IPS DF 19.7 (cell line): Measurements from ENCODE around the gene RALY.
"Not testable (repeated sequence)": the region's sequence is repeated elsewhere in the genome, so short reads cannot be mapped to it uniquely, and the experiment has no call there.

Source experiments
- DNase-seq: peaks from one replicate; pipeline ENCODE4 v3.0.0-alpha.2; 2013; ENCODE audit warnings: low read depth, low spot score

RALY gene

GRCh38 chr20:34105978-34106675, 112.4 kb downstream of the RALY start:
- no peak for DNase-seq

DNA sequence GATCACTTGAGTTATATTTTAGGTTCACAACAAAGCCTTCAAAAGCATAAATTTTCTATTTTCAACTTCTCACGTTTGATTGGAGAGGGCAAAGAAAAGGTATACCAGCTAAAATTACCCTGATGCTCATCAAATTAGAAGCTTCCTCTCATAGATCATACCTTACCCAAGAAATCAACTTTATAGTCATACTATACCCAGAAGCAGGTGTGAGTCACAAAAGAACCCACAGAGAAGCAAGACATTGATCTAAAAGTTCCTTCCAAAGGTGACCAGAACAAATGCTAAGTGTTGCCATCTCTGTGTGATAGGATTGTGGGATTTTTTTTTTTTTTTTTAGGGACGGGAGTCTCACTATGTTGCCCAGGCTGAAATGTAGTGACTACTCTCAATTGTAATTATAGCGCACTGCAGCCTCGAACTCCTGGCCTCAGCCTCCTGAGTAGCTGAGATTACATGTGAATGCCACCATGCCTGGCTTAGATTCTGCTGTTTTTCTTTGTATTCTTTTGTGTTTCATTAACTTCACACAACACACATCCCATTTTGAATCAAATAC, 115.0 kb downstream of the RALY start:
- DNase-seq: no peak

DNA sequence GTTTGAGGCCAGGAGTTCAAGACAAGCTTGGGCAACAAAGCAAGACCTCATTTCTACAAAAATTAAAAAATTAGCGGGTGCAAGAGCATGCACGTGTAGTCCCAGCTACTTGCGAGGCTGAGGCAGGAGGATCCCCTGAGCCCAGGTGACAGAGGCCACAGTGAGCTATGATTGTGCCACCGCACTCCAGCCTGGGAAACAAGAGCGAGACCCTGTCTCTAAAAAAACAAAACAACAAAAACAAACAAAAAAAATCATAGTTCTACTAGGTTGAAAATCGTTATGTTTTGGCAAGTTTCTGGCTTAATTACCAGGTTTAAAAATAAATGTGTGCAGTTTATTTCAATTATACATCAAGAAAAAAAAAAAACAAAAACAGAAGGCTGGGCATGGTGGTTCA, 115.7 kb downstream of the RALY start:
- DNase-seq: no peak

- DNase-seq: no peak
These were observed 116.5 kb downstream of the RALY start for GRCh38 chr20:34110025-34110744.

DNA sequence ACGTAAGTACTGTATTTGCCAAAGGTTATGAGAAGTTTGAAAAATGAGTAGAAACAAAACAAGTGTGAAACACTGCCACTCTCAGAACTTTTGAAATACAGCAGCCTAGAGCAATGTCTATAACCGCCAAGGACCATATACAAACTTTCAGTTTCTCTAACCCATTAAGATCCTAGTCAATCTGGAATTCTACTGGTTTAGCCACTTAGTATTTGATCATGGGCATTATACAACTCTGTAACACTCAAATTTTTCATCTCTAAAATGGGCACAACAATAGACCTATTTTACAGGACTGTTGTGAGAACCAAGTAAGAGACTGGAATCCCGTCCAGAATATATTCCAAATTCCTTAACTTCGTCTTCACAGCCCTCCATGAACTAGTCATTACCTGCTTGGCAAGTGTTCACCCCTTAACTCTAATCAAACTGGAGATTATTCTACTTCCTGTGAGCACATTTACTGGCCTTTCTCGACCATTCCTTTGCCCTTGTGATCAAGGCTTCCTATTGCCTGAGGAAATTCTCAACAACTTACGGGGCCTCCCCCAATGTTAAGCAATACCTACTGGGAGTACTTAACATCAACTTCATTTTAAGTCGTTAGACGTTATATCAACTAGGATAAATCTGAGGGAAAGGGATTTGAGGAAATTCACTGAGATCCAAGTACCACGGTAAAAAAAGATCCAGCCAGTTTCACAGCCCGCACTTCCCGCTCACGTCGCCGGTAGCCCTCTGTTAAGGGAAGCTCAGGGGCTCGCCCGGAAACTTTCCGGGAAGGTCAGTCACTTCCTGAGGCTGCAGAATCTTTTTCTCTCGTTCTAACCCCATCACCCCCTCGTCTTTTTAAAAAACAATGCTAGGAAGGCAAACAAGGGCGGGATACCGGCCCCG, 117.3 kb downstream of the RALY start:
- no peak for DNase-seq

- peak; percentile 91 for DNase-seq
These were observed 118.2 kb downstream of the RALY start, which contains the start of gene EIF2S2 for GRCh38 chr20:34111702-34112599. EIF2S2 (minus strand) TSS chr20:34112243; CDS start chr20:34112110, 133 bp downstream.

GRCh38 chr20:34112600-34113101, 118.9 kb downstream of the RALY start:
- DNase-seq: no peak

DNA sequence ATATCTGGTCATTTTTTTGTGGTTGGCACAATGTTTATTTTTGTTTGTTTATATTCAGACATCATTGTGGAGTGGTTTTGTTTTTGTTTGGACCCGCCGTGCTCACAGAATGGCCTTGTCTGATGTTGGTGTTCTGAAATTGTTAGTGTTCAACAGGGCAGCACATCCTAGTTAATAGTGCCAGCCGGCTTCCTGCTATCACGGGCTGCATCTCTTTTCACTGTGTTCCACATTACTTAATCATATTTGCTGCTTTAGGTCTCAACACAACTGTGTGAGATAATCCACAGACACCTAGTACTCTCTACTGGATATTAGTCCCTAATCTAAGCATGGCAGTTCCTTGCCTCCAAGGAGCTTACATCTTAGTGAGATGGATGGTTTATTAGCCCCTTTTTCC, 121.1 kb downstream of the RALY start:
- no peak for DNase-seq

DNA sequence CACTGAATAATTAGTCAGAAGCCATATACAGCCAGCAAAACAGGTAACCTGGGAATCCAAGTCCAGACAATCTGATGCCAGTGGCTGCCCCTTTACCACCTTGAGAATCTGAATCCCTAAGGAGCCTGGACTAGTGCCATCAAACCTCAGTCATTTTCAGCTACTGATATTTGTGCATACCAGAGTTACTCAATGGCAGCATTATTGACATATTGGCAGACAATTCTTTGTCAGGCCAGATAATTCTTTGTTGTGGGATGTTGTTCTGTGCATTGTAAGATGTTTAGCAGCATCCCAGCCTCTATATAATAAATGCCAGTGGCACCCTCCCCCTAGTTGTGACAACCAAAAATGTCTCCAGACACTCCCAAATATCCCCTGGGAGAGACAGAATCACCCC, 121.5 kb downstream of the RALY start:
- DNase-seq: no peak

GRCh38 chr20:34120213-34120612, 126.5 kb downstream of the RALY start:
- no peak for DNase-seq

DNA sequence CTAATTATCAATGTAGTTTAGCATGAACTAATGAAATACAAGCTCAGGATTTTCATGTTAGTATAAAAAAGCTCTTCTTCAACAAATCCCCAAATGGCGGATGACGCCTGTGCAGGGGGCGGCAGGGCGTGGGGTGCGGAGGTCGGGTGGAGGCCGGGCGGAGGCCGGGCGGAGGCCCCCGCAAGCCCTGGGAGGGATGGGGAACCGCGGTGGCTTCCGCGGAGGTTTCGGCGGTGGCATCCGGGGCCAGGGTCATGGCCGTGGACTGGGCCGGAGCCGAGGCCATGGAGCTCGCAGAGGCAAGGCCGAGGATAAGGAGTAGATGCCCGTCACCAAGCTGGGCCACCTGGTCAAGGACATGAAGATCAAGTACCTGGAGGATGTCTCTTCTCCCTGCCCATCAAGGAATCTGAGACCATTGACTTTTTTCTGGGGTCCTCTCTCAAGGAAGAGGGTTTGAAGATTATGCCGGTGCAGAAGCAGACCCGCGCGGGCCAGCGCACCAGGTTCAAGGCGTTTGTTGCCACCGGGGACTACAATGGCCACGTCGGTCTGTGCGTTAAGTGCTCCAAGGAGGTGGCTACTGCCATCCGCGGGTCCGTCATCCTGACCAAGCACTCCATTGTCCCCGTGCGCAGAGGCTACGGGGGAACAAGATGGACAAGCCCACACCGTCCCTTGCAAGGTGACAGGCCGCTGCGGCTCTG, 128.7 kb downstream of the RALY start:
- no peak for DNase-seq

- DNase-seq: no peak
These were observed 129.6 kb downstream of the RALY start for GRCh38 chr20:34123309-34123708.

GRCh38 chr20:34124469-34125249, 130.9 kb downstream of the RALY start:
- DNase-seq: no peak

DNA sequence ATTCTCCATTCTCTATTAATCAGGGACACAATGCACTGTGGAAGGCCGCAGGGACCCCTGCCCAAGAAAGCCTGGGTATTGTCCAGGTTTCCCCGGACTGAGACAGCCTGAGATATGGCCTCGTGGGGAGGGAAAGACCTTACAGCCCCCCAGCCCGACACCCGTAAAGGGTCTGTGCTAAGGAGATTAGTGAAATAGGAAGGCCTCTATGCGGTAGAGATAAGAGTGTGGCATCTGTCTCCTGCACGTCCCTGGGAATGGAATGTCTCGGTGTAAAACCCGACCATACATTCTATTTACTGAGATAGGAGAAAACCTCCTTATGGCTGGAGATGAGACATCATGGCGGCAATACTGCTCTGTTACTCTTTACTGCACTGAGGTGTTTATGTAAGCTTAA, 134.1 kb downstream of the RALY start:
- DNase-seq: no peak

GRCh38 chr20:34129518-34130162, 135.9 kb downstream of the RALY start:
- no peak for DNase-seq

- DNase-seq: no peak
These were observed 137.8 kb downstream of the RALY start for GRCh38 chr20:34131491-34131890.

- DNase-seq: not testable (repeated sequence)
These were observed 138.8 kb downstream of the RALY start for GRCh38 chr20:34132491-34132890.

DNA sequence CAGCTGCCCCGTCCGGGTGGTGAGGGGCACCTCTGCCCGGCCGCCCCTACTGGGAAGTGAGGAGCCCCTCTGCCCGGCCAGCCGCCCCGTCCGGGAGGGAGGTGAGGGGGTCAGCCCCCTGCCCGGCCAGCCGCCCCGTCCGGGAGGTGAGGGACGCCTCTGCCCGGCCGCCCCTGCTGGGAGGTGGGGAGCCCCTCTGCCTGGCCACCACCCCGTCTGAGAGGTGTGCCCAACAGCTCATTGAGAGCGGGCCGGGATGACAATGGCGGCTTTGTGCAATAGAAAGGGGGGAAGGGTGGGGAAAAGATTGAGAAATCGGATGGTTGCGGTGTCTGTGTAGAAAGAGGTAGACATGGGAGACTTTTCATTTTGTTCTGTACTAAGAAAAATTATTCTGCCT, 139.2 kb downstream of the RALY start:
- DNase-seq: not testable (repeated sequence)
